Ectodermal cell (in vitro differentiated cells): Measurements from ENCODE around the gene BEX3.

Experiments used
- H3K27ac ChIP-seq: 2 replicates; pipeline ENCODE4 v1.7.0; 2013; ENCODE audit warnings: mild to moderate bottlenecking, low read depth, low read length; ENCODE audit not compliant: insufficient read depth, poor library complexity, severe bottlenecking
- H3K27me3 ChIP-seq: 2 replicates; pipeline ENCODE4 v1.7.0; 2013; ENCODE audit warnings: mild to moderate bottlenecking, low read length; ENCODE audit not compliant: insufficient read depth, control insufficient read depth, poor library complexity, severe bottlenecking
- H3K36me3 ChIP-seq: one replicate; pipeline ENCODE4 v1.7.0; 2013; ENCODE audit warnings: low read length; ENCODE audit not compliant: control insufficient read depth, insufficient read depth
- H3K4me1 ChIP-seq: one replicate; pipeline ENCODE4 v1.7.0; 2013; ENCODE audit warnings: low read length; ENCODE audit not compliant: control insufficient read depth, insufficient read depth
- H3K4me3 ChIP-seq: 2 replicates; pipeline ENCODE4 v1.7.0; 2013; ENCODE audit warnings: low read depth, low read length, control low read depth; ENCODE audit not compliant: insufficient read depth
- H3K9me3 ChIP-seq: 2 replicates; pipeline ENCODE4 v1.7.0; 2013; ENCODE audit warnings: mild to moderate bottlenecking, low read length, moderate library complexity; ENCODE audit not compliant: control insufficient read depth
- WGBS, 2 experiments: methylation state at CpG; one replicate each; pipeline ENCODE4 v1.1.7; 2013; ENCODE audit warnings: missing lambda C conversion rate in 2 of 2; 5-methylcytosine and 5-hydroxymethylcytosine counted together

The BEX3 gene

DNA sequence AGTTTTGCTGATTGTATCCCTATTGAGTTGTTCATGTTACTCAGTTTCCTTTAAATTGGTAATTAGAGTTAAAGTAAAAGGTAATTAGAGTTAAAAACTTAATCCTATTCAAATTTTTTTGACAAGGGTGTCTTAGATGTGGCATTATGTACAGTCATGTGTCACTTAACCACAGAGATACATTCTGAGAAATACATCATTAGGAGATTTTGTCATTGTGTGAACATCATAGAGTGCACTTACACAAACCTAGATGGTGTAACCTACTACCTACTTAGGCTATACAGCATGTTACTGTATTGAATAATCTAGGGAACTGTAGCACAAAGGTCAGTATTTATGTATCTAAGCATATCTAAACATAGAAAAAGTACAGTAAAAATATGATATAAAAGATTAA, 39.2 kb downstream of the BEX3 start:
- H3K9me3 ChIP-seq, result no peaks in the 10 kb centered on the region
- H3K36me3 ChIP-seq, result no peaks in the 10 kb centered on the region
- H3K4me3 ChIP-seq, result no peak overlapping the region
- no peaks in the 10 kb centered on the region for H3K27me3 ChIP-seq
- H3K27ac ChIP-seq, result no peak overlapping the region
- H3K4me1 ChIP-seq, result no peaks in the 10 kb centered on the region

DNA sequence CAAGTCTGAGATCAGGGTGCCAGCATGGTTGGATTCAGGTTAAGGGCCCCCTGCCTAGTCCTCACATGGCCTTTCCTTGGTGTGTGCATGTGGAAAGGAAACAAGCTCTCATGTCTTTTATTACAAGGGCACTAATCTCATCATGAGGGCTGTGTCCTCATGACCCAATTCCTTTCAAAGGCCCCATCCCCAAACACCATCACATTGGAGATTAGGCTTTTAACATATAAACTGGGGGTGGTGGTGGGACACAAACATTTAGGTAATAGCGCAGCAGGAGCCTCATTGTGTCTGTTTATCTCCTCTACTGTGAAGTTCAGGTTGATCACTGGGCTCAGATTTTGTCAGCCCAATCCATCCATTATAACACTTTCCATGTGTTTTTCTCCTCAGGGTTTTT, 41.0 kb downstream of the BEX3 start:
- WGBS, 2 experiments, result 67 to 93% methylated on average over 1 of the region's 1 CpG
- no peaks in the 10 kb centered on the region for H3K9me3 ChIP-seq
- H3K4me1 ChIP-seq, result no peaks in the 10 kb centered on the region
- H3K36me3 ChIP-seq, result no peaks in the 10 kb centered on the region
- H3K27me3 ChIP-seq, result no peaks in the 10 kb centered on the region
- H3K27ac ChIP-seq, result no peak overlapping the region
- no peak overlapping the region for H3K4me3 ChIP-seq

DNA sequence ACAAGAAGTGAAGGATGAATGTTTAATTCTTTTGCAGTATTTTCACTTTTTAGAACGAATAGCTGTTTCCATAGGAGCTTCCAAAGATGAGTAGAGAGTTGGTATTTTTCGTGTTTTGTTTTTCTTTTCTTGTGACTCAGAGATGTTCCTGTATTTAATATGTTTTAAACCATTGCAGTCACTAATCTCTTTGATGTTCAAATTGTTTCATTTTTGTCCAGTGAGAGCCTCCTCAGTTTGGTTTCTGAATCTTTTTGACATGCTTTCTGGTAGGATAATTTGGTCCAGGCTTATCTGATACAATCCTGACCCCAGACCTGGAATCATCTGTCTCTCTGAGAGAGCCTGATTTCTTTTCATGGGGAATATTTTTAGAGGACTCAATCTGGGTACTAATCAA, 41.6 kb downstream of the BEX3 start:
- WGBS, 2 experiments, result 86 to 100% methylated on average over 1 to 2 of the region's 2 CpGs
- Histone ChIP-seq H3K4me1 (no peaks in the 10 kb centered on the region), H3K9me3 (no peaks in the 10 kb centered on the region), H3K36me3 (no peaks in the 10 kb centered on the region), H3K4me3 (no peak overlapping the region), H3K27me3 (no peaks in the 10 kb centered on the region), H3K27ac (no peak overlapping the region)

- WGBS, 2 experiments, result 79 to 93% methylated on average over 1 of the region's 1 CpG
- Histone ChIP-seq H3K36me3 (no peaks in the 10 kb centered on the region), H3K27me3 (no peaks in the 10 kb centered on the region), H3K4me1 (no peaks in the 10 kb centered on the region), H3K4me3 (no peak overlapping the region), H3K9me3 (no peaks in the 10 kb centered on the region), H3K27ac (no peak overlapping the region)
Measured at GRCh38 chrX:103418811-103419340, 42.5 kb downstream of the BEX3 start.

- Histone ChIP-seq H3K4me1 (no peaks in the 10 kb centered on the region), H3K4me3 (no peak overlapping the region), H3K36me3 (no peaks in the 10 kb centered on the region), H3K27me3 (no peaks in the 10 kb centered on the region), H3K9me3 (no peaks in the 10 kb centered on the region), H3K27ac (no peak overlapping the region)
- 39 to 44% methylated on average over 2 to 3 of the region's 3 CpGs for WGBS, 2 experiments
Measured at GRCh38 chrX:103423955-103424638, 47.8 kb downstream of the BEX3 start.
